GM20000 (cell line): Measurements from ENCODE around the gene RANBP9.

Experiments used
- DNase-seq: peaks from one replicate; pipeline ENCODE4 v3.0.0; 2012; ENCODE audit warnings: low spot score
- CTCF ChIP-seq: IDR thresholded peaks from 2 replicates; pipeline ENCODE4 v1.5.1; 2012; ENCODE audit warnings: mild to moderate bottlenecking, control low read depth; ENCODE audit errors: extremely low read depth, missing control alignments

Gene RANBP9

DNA sequence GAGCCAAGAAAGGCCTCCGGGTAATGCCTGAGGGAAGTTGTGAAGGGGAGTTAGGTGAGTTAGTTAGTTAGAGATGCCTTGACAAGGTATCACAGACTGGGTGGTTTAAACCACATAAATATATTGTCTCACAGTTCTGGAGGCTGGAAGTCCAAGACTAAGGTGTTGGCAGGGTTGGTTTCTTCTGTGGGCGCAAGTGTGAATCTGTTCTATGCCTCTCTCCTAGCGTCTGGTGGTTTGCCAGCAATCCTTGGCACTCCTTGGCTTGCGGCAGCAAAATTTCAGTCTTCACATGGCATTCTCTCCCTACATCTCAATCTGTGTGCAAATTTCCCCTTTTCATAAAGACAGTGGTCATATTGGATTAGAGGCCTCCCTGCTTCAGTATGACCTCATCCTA, 29.7 kb upstream of the RANBP9 start:
- no peak for TF ChIP-seq CTCF
- no peak for DNase-seq

DNA sequence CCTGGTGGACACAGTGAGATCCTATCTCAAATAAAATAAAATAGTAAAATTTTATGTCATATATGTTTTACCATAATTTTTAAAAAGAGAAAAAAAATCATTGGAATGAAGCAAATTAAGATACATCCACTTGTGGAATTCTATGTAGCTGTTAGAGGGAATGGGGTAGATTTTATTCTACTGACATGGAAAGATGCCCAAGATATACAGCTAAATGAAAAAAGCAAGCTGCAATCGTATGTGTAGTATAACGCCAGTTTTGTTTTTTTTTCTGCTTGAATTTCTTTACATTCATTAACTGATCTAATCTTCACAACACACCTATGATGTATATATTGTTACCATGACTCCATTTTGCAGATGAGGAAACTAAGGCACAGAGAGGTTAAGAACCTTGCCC, 23.4 kb upstream of the RANBP9 start:
- TF ChIP-seq CTCF: no peak
- no peak for DNase-seq

DNA sequence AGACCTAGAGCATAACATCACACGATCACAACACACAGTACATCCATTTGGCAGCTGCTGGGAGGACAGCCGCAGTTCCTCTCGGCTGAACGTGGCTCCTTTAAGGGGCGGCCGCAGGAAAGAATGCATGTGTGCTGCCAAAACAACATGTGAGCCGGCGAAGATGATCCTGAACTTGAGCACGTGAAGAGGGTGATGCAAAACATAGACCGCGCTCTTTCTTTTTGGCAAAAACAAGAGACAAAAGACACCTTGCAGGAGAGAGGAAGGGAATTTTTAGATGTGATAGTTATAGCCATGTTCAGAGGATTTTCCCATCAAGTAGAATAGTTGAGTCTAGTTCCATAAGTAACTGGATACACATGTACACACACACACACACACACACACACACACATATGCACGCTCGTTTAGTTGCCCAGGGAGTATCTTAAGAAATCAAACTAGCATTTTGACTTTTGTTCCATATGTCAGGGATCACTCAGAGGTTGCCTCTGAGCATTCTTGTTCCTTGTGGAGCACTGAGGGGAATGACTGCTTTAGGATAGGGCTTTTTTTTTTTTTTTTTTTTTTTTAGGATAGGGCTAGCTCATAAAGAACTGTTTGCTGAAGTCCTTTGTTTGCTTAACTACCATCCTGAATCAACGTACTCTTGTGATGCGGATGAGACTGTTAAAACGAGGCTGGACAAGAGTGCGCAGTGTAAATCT, 21.7 kb upstream of the RANBP9 start:
- no peak for TF ChIP-seq CTCF
- DNase-seq: no peak

GRCh38 chr6:13730704-13731103, 19.1 kb upstream of the RANBP9 start:
- TF ChIP-seq CTCF: no peak
- DNase-seq: no peak

GRCh38 chr6:13729891-13730290, 18.3 kb upstream of the RANBP9 start:
- no peak for TF ChIP-seq CTCF
- no peak for DNase-seq

DNA sequence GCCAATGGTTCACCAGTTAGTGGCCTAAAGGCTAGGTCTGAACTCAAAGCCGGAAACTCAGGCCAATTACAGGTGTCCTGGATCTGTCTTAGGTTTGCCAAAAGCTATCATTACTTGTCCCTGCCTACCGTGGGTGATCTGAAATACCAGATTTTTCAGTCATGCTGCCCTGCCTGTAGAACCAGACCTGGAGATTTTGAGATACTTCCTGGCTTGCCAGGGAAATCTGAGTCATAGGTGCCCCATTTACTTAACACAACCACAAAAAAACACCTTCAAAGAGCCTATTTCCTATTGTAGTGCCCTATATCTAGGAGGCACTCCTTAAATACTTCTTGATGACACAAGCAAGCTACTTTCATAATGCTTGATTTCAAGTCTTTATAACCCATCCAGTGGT, 13.9 kb upstream of the RANBP9 start:
- DNase-seq: no peak
- no peak for TF ChIP-seq CTCF

GRCh38 chr6:13725052-13725451, 13.4 kb upstream of the RANBP9 start:
- no peak for DNase-seq
- no peak for TF ChIP-seq CTCF
